HepG2 (cell line): ENCODE data around the gene COL18A1. TPM values are rescaled to one million over a fixed set of nuclear protein-coding genes. Genes with fewer than 3 reads are reported as not detected.

Experiments
- ARNTL ChIP-seq: sonication (generic); formaldehyde crosslinking; IDR thresholded peaks from 2 replicates; pipeline ENCODE4 v1.4.0; 2020; ENCODE audit warnings: mild to moderate bottlenecking, missing genetic modification reagents
- ATF7-NPFF ChIP-seq: sonication (generic); formaldehyde crosslinking; IDR thresholded peaks from 2 replicates; pipeline ENCODE4 v1.8.1; 2023; ENCODE audit warnings: mild to moderate bottlenecking, low read depth, missing genetic modification reagents, moderate library complexity
- GATAD2A ChIP-seq: IDR thresholded peaks from 2 replicates; pipeline ENCODE4 v1.6.1; 2016
- HOXA7 ChIP-seq: sonication (generic); formaldehyde crosslinking; IDR thresholded peaks from 2 replicates; pipeline ENCODE4 v1.8.1; 2022; ENCODE audit warnings: mild to moderate bottlenecking, missing genetic modification reagents, moderate library complexity
- HOXA9 ChIP-seq: sonication (generic); formaldehyde crosslinking; IDR thresholded peaks from 2 replicates; pipeline ENCODE4 v1.8.1; 2022; ENCODE audit warnings: missing genetic modification reagents, mild to moderate bottlenecking, moderate library complexity, borderline replicate concordance
- IKZF4 ChIP-seq: sonication (generic); formaldehyde crosslinking; IDR thresholded peaks from 2 replicates; pipeline ENCODE4 v1.5.1; 2020; ENCODE audit warnings: borderline replicate concordance, mild to moderate bottlenecking, low read depth, missing genetic modification reagents; ENCODE audit errors: not compliant biosample characterization
- MAFG ChIP-seq: sonication (generic); formaldehyde crosslinking; IDR thresholded peaks from 2 replicates; pipeline ENCODE4 v1.5.1; 2020; ENCODE audit warnings: mild to moderate bottlenecking, missing genetic modification reagents
- MIER3 ChIP-seq: IDR thresholded peaks from 2 replicates; pipeline ENCODE4 v1.6.1; 2016; ENCODE audit warnings: missing compliant biosample characterization, borderline replicate concordance
- SMAD3 ChIP-seq: sonication (generic); formaldehyde crosslinking; IDR thresholded peaks from 2 replicates; pipeline ENCODE4 v1.4.0; 2020; ENCODE audit warnings: missing genetic modification reagents
- SNAPC2 ChIP-seq: sonication (generic); formaldehyde crosslinking; IDR thresholded peaks from 2 replicates; pipeline ENCODE4 v1.8.1; 2022; ENCODE audit warnings: mild to moderate bottlenecking, missing genetic modification reagents
- ZBED4 ChIP-seq: sonication (generic); formaldehyde crosslinking; IDR thresholded peaks from 2 replicates; pipeline ENCODE4 v1.4.0; 2020; ENCODE audit warnings: missing genetic modification reagents, borderline replicate concordance
- ZBTB38 ChIP-seq: sonication (generic); formaldehyde crosslinking; IDR thresholded peaks from 2 replicates; pipeline ENCODE4 v1.5.1; 2020; ENCODE audit warnings: mild to moderate bottlenecking, missing genetic modification reagents
- ZBTB49 ChIP-seq: sonication (generic); formaldehyde crosslinking; IDR thresholded peaks from 2 replicates; pipeline ENCODE4 v1.4.0; 2020; ENCODE audit warnings: missing genetic modification reagents, borderline replicate concordance
- ZNF24 ChIP-seq: fragments of 450-650 bp; IDR thresholded peaks from 2 replicates; pipeline ENCODE4 v1.6.1; 2017; ENCODE audit warnings: antibody characterized with exemption, mild to moderate bottlenecking
- ZNF251 ChIP-seq: sonication (generic); formaldehyde crosslinking; IDR thresholded peaks from 2 replicates; pipeline ENCODE4 v1.9.0; 2021; ENCODE audit warnings: mild to moderate bottlenecking, missing genetic modification reagents
- ZNF383 ChIP-seq: sonication (generic); formaldehyde crosslinking; IDR thresholded peaks from 2 replicates; pipeline ENCODE4 v1.4.0; 2020; ENCODE audit warnings: missing genetic modification reagents, mild to moderate bottlenecking, borderline replicate concordance
- ZNF644 ChIP-seq: IDR thresholded peaks from 2 replicates; pipeline ENCODE4 v1.6.1; 2016; ENCODE audit warnings: low read depth
- ZSCAN30 ChIP-seq: sonication (generic); formaldehyde crosslinking; IDR thresholded peaks from 2 replicates; pipeline ENCODE4 v1.5.0; 2020; ENCODE audit warnings: mild to moderate bottlenecking, missing genetic modification reagents
- polyA plus RNA-seq, 8 experiments: library from polyadenylated mRNA; depleted of rRNA in 3 of 8; stranded (reverse) in 7 of 8; unstranded in 1 of 8; fragments of >200 nt; fragmentation: Illumina TruSeq in 4 of 8; extraction: Trizol in 4 of 8; gene quantifications; 2 replicates each; pipeline versions ENCODE4 v1.2.1 to v1.2.3, GENCODE V29; 2011 to 2016; ENCODE audit warnings: low read depth in 4 of 8, missing spikeins in 1 of 8, mixed read lengths in 1 of 8; ENCODE audit not compliant: insufficient read depth in 1 of 8
- total RNA-seq, 5 experiments: library from RNA; depleted of rRNA; stranded (reverse); fragments of >200 nt; fragmentation: Illumina TruSeq; extraction: Trizol; gene quantifications; 2 replicates each; pipeline ENCODE4 v1.2.3, GENCODE V29; 2016; ENCODE audit warnings: low read depth in 1 of 5
- TF ChIP-seq, protein P1 (sequence below): sonication (generic); formaldehyde crosslinking; IDR thresholded peaks from 2 replicates; pipeline ENCODE4 v1.8.0; 2022; ENCODE audit warnings: mild to moderate bottlenecking, missing genetic modification reagents, borderline replicate concordance
- TF ChIP-seq, protein P2 (sequence below): sonication (generic); formaldehyde crosslinking; IDR thresholded peaks from 2 replicates; pipeline ENCODE4 v1.5.0; 2020; ENCODE audit warnings: mild to moderate bottlenecking, missing genetic modification reagents

The COL18A1 gene
- total and polyA plus RNA-seq, 2 of the 13 experiments (the other 11 are each of a cell fraction or from before 2014, with no cell fraction given): 79.0 to 102 TPM

DNA sequence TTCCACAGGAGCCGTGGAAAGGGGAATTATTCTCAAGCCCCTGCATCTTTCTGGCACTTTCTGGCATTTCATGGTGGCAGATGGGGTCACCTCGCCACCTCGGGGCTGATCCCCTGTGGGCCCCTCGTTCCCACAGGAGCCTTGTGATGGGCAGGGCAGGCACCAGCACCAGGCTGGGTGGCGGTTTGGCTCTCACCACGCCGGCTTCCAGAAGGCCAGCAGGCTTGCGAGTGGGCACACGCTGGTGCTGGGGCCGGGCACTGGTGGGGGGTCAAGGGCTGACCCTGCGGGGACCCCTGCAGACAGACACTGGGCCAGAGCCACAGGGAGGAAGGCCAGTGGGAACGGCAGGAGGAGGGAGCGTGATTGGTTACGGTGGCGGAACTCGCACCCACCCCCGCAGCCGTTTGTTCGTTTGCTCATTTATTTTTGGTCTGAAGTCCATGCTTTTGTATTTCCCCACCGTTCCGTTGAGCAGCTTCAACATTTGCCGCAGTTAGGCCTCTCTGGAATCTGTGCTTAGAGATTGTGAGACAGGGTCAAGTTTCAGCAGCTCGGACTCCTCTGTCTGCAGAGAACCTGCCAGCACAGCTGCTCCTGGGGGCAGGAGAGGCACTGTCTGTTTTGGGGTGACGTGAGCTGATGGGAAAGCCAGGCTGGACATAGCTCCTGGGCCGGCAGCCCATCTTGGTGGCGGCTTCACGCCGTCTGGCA, 5.3 kb downstream of the COL18A1 start (continued):
- no peak for TF ChIP-seq ZBTB49 (CRISPR knock-in tag)
- no peak for TF ChIP-seq ZBED4 (CRISPR knock-in tag)
- no peak for TF ChIP-seq IKZF4 (CRISPR knock-in tag)
- TF ChIP-seq ZNF24: no peak
- TF ChIP-seq ZNF644 (CRISPR knock-in tag): no peak
- TF ChIP-seq HOXA7 (CRISPR knock-in tag): no peak
- TF ChIP-seq ZSCAN30 (CRISPR knock-in tag): no peak
- no peak for TF ChIP-seq SNAPC2
- TF ChIP-seq MAFG (CRISPR knock-in tag): no peak
- no peak for TF ChIP-seq ZNF383
- no peak for TF ChIP-seq ZNF251 (CRISPR knock-in tag)
- TF ChIP-seq, protein P1, sequence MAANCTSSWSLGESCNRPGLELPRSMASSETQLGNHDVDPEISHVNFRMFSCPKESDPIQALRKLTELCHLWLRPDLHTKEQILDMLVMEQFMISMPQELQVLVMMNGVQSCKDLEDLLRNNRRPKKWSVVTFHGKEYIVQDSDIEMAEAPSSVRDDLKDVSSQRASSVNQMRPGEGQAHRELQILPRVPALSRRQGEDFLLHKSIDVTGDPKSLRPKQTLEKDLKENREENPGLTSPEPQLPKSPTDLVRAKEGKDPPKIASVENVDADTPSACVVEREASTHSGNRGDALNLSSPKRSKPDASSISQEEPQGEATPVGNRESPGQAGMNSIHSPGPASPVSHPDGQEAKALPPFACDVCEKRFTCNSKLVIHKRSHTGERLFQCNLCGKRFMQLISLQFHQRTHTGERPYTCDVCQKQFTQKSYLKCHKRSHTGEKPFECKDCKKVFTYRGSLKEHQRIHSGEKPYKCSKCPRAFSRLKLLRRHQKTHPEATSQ (CRISPR knock-in tag): no peak; the same call in 1 of the 2 replicates
- TF ChIP-seq, protein P2, sequence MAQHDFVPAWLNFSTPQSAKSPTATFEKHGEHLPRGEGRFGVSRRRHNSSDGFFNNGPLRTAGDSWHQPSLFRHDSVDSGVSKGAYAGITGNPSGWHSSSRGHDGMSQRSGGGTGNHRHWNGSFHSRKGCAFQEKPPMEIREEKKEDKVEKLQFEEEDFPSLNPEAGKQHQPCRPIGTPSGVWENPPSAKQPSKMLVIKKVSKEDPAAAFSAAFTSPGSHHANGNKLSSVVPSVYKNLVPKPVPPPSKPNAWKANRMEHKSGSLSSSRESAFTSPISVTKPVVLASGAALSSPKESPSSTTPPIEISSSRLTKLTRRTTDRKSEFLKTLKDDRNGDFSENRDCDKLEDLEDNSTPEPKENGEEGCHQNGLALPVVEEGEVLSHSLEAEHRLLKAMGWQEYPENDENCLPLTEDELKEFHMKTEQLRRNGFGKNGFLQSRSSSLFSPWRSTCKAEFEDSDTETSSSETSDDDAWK (CRISPR knock-in tag): no peak
- no peak for TF ChIP-seq MIER3 (CRISPR knock-in tag)
- TF ChIP-seq ZBTB38 (CRISPR knock-in tag): peak; percentile 66
- peak; percentile 56; the same call in 1 of the 2 replicates for TF ChIP-seq GATAD2A
- TF ChIP-seq ARNTL (CRISPR knock-in tag): peak; percentile 40; the same call in 1 of the 2 replicates
- TF ChIP-seq SMAD3 (CRISPR knock-in tag): no peak
- no peak for TF ChIP-seq ATF7-NPFF (CRISPR knock-in tag)
- TF ChIP-seq HOXA9: no peak
